Heart right ventricle (tissue), 16 donors: ENCODE data around the gene RNF8. TPM values are rescaled to one million over a fixed set of nuclear protein-coding genes. Genes with fewer than 3 reads are reported as not detected.

Source experiments
- ATAC-seq, 8 donors: fragments of 200-7000 bp; cut with Tn5 transposase; one replicate each; pipeline ENCODE4 v1.9.1; 2020; ENCODE audit warnings: mild to moderate bottlenecking in 8 of 8, moderate library complexity in 8 of 8, moderate number of reproducible peaks in 1 of 8
- DNase-seq, 2 donors: peaks; one replicate each; pipeline ENCODE4 v3.0.0-alpha.2; 2020
- H3K27ac ChIP-seq, 10 donors: fragments of 200-600 bp; sonication (generic) in 2 of 10; one replicate each; pipeline versions ENCODE4 v1.5.0 to v1.8.0; 2020 to 2022; ENCODE audit warnings: mild to moderate bottlenecking in 3 of 10
- H3K27me3 ChIP-seq, 7 donors: fragments of 200-600 bp; one replicate each; pipeline ENCODE4 v1.8.0; 2021 to 2022; ENCODE audit warnings: mild to moderate bottlenecking in 2 of 7
- H3K36me3 ChIP-seq, 9 donors: fragments of 200-600 bp; sonication (generic) in 1 of 9; one replicate each; pipeline versions ENCODE4 v1.5.0 to v1.8.0; 2020 to 2022; ENCODE audit warnings: mild to moderate bottlenecking in 2 of 9
- H3K4me1 ChIP-seq, 9 donors: fragments of 200-600 bp; sonication (generic) in 1 of 9; one replicate each; pipeline versions ENCODE4 v1.5.0 to v1.8.0; 2020 to 2022; ENCODE audit warnings: mild to moderate bottlenecking in 4 of 9
- H3K4me3 ChIP-seq, 10 donors: fragments of 200-600 bp; sonication (generic) in 2 of 10; one replicate each; pipeline versions ENCODE4 v1.5.0 to v1.8.0; 2020 to 2022; ENCODE audit warnings: mild to moderate bottlenecking in 7 of 10, moderate library complexity in 2 of 10
- H3K9me3 ChIP-seq, 11 donors: fragments of 200-600 bp in 10 of 11; sonication (generic) in 2 of 11; one replicate each; pipeline versions ENCODE4 v1.5.0 to v1.8.0; 2013 to 2022; ENCODE audit warnings: mild to moderate bottlenecking in 2 of 11, control low read depth in 1 of 11, moderate library complexity in 1 of 11
- CTCF ChIP-seq, 9 donors: fragments of 200-600 bp; sonication (generic) in 2 of 9; IDR thresholded peaks; one replicate each; pipeline versions ENCODE4 v1.5.0 to v1.8.0; 2021 to 2022; ENCODE audit warnings: antibody characterized with exemption in 9 of 9, mild to moderate bottlenecking in 5 of 9, moderate library complexity in 1 of 9
- WGBS, 2 donors: extraction: QIAGEN DNeasy Blood & Tissue Kit; methylation state at CpG; one replicate each; pipeline ENCODE4 v1.1.7; 2013; ENCODE audit warnings: inconsistent platforms in 1 of 2; 5-methylcytosine and 5-hydroxymethylcytosine counted together
- intact Hi-C, 10 donors: fragments of 100-400 bp; cut with DNase I; formaldehyde crosslinking; loops; one replicate each; pipeline versions ENCODE4 v1.11.1 to v1.14.2; 2022
- polyA plus RNA-seq, 2 donors: library from polyadenylated mRNA; stranded (reverse); fragments of 200-250 nt; gene quantifications; one replicate each; pipeline ENCODE4 v1.2.3, GENCODE V29; 2013
- total RNA-seq, 10 donors: library from RNA; stranded (reverse); fragmentation: NEBNext Ultra II Directional in 3 of 10; extraction: Animal tissue kit (Norgen Biotek cat#: 25700) in 3 of 10; gene quantifications; one replicate each; pipeline versions ENCODE4 v1.2.1 to v1.2.4, GENCODE V29; 2021 to 2023
- donor health status: Arrhythmogenic right ventricular cardiomyopathy.
- donor health status: ischemic (EF 13 %, LVEDD 7.1; RV severe dilation, severe dysfunction).
- donor health status: healthy with polysubstance abuse.
- donor health status: DM: no; HTN: yes; CAD: no.
- donor health status: DM: no; HTN: no; CAD: no.
- donor health status: ischemic (EF 25% LVEDD 6.9; RV normal size, moderate dysfunction).
- donor health status: ischemic (EF 25% LVEDD 5.7; RV mildly dilated, moderate dysfunction).
- donor health status: healthy.
- donor health status: DM: yes; HTN: yes; CAD: no.
- donor health status: Ischemic cardiomyopathy.
- donor health status: ischemic (EF 35%, LVEDD 5.7; RV mildly dilated, moderate dysfunction).
- donor health status: nonischemic (EF 11% LVEDD 7.7; RV severe dilation, severe dysfunction).
- donor health status: DM: yes; HTN: yes; CAD: no.
- donor health status: PGD.
- donor health status: ischemic (EF 29% LVEDD 5.4; RV normal size, mild dysfunction).
- donor health status: nonischemic (EF 23%, LVEDD 6.1; RV moderate dilation, normal function).

Gene RNF8
- total and polyA plus RNA-seq, 12 donors = 9.5 to 17.5 (median 14.4) TPM

GRCh38 chr6:37314487-37315156 is 39.2 kb upstream of the RNF8 start:
- H3K36me3 ChIP-seq = peaks cover 0 to 82% (median 57%) of the 10 kb centered on the region in 9 donors
- no peaks in the 10 kb centered on the region for H3K27me3 ChIP-seq
- H3K4me1 ChIP-seq = peaks cover 0 to 13% (median 0%) of the 10 kb centered on the region in 9 donors
- H3K4me3 ChIP-seq = no peak overlapping the region
- H3K9me3 ChIP-seq = no peaks in the 10 kb centered on the region
- H3K27ac ChIP-seq = no peak overlapping the region
- ATAC-seq (peak in 6 of 8 donors; percentile 38 to 70 (median 51)), DNase-seq (peak in 1 of 2 donors; percentile 23)
- intact Hi-C loops = no loop called here
- peak in 7 of 9 donors; percentile 44 to 62 (median 49) for TF ChIP-seq CTCF (IDR thresholded peaks at IDR 0.05)
- WGBS, 2 donors = 45 to 48% methylated on average over 6 of the region's 6 CpGs

GRCh38 chr6:37315157-37315515 is 38.6 kb upstream of the RNF8 start:
- no peaks in the 10 kb centered on the region for H3K27me3 ChIP-seq
- intact Hi-C loops = no loop called here
- ATAC-seq (no peak), DNase-seq (no peak)
- H3K4me1 ChIP-seq = peaks cover 0 to 17% (median 0%) of the 10 kb centered on the region in 9 donors
- TF ChIP-seq CTCF (IDR thresholded peaks at IDR 0.05) = no peak
- no peaks in the 10 kb centered on the region for H3K9me3 ChIP-seq
- no peak overlapping the region for H3K4me3 ChIP-seq
- peaks cover 0 to 87% (median 60%) of the 10 kb centered on the region in 9 donors for H3K36me3 ChIP-seq
- 89% methylated on average over 7 of the region's 7 CpGs for WGBS, 2 donors
- H3K27ac ChIP-seq = no peak overlapping the region

- Histone ChIP-seq H3K4me1 (peaks cover 0 to 24% (median 3%) of the 10 kb centered on the region in 9 donors), H3K27me3 (no peaks in the 10 kb centered on the region), H3K4me3 (no peak overlapping the region), H3K36me3 (peaks cover 0 to 91% (median 67%) of the 10 kb centered on the region in 9 donors), H3K9me3 (no peaks in the 10 kb centered on the region), H3K27ac (no peak overlapping the region)
- WGBS, 2 donors = 95% methylated on average over 7 of the region's 7 CpGs
- no peak for DNase-seq
- intact Hi-C loops = no loop called here
- ATAC-seq = no peak
- no peak for TF ChIP-seq CTCF (IDR thresholded peaks at IDR 0.05)
These were observed 37.7 kb upstream of the RNF8 start for GRCh38 chr6:37316071-37316470.

DNA sequence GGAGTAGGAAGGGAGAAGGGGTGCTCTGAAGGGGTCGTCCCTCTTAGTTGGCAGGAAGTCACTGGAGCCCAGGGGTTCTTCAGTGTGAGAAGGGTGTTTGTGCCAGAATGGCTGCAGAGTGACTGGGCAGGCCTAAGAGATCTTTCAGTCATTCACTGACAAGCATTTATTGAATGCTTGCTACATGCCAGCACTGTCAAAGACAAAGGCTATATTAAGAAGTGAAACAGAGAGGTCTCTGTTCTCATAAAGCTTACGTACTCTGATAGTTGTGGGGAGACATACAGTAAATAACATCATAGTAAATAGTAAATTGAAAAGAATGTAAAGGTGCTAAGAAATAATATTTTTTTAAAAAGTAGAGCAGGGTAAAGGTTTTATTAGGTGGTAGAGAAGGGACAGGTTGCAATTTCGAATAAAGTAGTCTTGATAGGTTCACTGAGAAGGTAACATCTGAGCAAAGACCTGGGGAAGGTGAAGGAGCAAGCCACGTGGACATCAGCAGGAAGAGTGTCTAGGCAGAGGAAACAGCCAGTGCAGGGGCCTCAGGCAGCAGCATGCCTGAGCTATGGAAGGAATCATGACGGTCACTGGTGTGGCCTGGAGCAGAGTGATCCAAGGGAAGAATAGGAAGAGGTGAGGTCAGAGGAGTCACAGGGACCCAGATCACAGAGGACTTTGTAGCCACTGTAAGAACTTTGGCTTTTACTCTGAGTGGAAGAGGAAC is 36.3 kb upstream of the RNF8 start:
- Histone ChIP-seq H3K27ac (no peak overlapping the region), H3K27me3 (no peaks in the 10 kb centered on the region), H3K4me1 (peaks cover 0 to 32% (median 10%) of the 10 kb centered on the region in 9 donors), H3K36me3 (peaks cover 0 to 100% (median 73%) of the 10 kb centered on the region in 9 donors), H3K9me3 (no peaks in the 10 kb centered on the region), H3K4me3 (no peak overlapping the region)
- 90 to 93% methylated on average over 5 of the region's 5 CpGs for WGBS, 2 donors
- intact Hi-C loops = no loop called here
- no peak for DNase-seq
- TF ChIP-seq CTCF (IDR thresholded peaks at IDR 0.05) = no peak
- no peak for ATAC-seq
